Measurements from ENCODE around the gene TRAF1. TPM values are rescaled to one million over a fixed set of nuclear protein-coding genes. Genes with fewer than 3 reads are reported as not detected.
"Not testable (repeated sequence)": the region's sequence is repeated elsewhere in the genome, so short reads cannot be mapped to it uniquely, and the experiment has no call there.

Gene TRAF1
- total RNA-seq, result 1 to 10 TPM; 2.6 to 4.9 (median 4.7) TPM

DNA sequence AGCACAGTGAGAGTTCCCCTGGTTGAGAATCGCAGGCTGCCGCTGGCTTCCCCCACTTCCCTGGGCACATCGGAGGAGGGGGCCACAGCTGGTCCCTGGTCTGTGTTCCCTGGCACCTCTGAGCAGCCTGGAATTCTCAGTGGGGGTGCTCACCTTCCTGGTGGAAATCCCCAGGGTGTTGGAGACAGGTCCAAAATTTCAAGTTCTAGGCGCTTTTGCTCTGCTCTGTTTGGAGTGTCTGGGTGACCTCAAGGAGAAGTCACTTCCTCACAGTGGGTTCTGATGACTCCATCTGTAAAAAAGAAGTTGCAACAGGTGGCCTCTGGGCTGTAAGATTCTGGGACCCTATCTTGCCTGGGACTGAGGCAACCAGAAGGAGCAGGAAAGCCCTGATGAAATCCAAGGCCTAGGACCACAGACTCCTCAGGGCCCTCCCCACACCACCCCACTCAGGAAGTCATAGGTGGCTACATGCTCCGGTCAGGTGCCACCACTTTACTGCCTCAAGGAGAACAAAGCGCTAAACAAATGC is at the start of gene TRAF1:
Gene TRAF1, minus strand, starts transcription at position 400 of the 532 bp plus-strand sequence. CDS start 721 bp downstream, outside the sequence.
- DNase-seq (ENCODE audit: low spot score in 2 of 2), result no peak
- 89% methylated on average over 6 of the region's 6 CpGs for WGBS, 2 donors

GRCh38 chr9:120974921-120975320 is 48.3 kb upstream of the TRAF1 start:
- 81 to 93% methylated on average over 1 of the region's 1 CpG for WGBS, 2 donors
- intact Hi-C loops (cut with DNase I; ENCODE audit: low total_unique reads), result no loop called here
- no peak overlapping the region for H3K4me3 ChIP-seq (ENCODE audit: low read depth, poor library complexity, severe bottlenecking)
- DNase-seq (ENCODE audit: low spot score in 2 of 2), result no peak
- no peak for TF ChIP-seq CTCF (IDR thresholded peaks at IDR 0.05)
- no peak for TF ChIP-seq POLR2A (IDR thresholded peaks at IDR 0.05)

More for the DNA sequence above, at the start of gene TRAF1:
- no peak within 1 kb of the TSS for H3K4me3 ChIP-seq (ENCODE audit: low read depth, poor library complexity, severe bottlenecking)
- intact Hi-C loops (cut with DNase I; ENCODE audit: low total_unique reads), result no loop called here
- TF ChIP-seq CTCF (IDR thresholded peaks at IDR 0.05) (no peak), POLR2A (IDR thresholded peaks at IDR 0.05) (no peak)

GRCh38 chr9:120974181-120974580 is 47.6 kb upstream of the TRAF1 start:
- 98 to 100% methylated on average over 2 of the region's 2 CpGs for WGBS, 2 donors
- no peak for DNase-seq (ENCODE audit: low spot score in 2 of 2)
- no peak overlapping the region for H3K4me3 ChIP-seq (ENCODE audit: low read depth, poor library complexity, severe bottlenecking)
- intact Hi-C loops (cut with DNase I; ENCODE audit: low total_unique reads), result no loop called here
- TF ChIP-seq CTCF (IDR thresholded peaks at IDR 0.05) (no peak), POLR2A (IDR thresholded peaks at IDR 0.05) (no peak)

DNA sequence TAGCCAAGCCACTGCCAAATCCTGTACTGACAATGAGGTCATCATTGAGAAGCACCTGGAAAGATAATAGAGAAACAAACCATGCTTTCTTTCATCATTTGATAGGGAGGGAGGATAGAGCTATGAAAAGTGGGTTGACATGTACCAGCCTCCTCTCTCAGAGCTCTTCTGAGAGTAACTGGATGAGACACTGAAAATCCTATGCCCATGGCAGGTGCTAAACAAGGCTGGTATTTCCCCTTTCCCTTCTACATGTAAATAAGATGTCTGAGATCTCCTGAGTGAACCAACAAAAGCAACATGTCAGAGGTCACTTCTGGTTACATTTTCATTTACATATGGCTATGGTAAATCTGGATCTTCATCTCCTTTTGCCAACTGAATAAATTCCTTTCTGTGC is 45.3 kb upstream of the TRAF1 start:
- TF ChIP-seq POLR2A (IDR thresholded peaks at IDR 0.05) (no peak), CTCF (IDR thresholded peaks at IDR 0.05) (no peak)

GRCh38 chr9:120971471-120971870 is 44.9 kb upstream of the TRAF1 start:
- intact Hi-C loops (cut with DNase I; ENCODE audit: low total_unique reads); H3K4me3 ChIP-seq (ENCODE audit: low read depth, poor library complexity, severe bottlenecking); DNase-seq (ENCODE audit: low spot score in 2 of 2): not testable (repeated sequence)
- 95 to 97% methylated on average over 9 of the region's 9 CpGs for WGBS, 2 donors

More for the DNA sequence above, 45.3 kb upstream of the TRAF1 start:
- intact Hi-C loops (cut with DNase I; ENCODE audit: low total_unique reads), result no loop called here
- H3K4me3 ChIP-seq (ENCODE audit: low read depth, poor library complexity, severe bottlenecking), result no peak overlapping the region
- no peak for DNase-seq (ENCODE audit: low spot score in 2 of 2)

DNA sequence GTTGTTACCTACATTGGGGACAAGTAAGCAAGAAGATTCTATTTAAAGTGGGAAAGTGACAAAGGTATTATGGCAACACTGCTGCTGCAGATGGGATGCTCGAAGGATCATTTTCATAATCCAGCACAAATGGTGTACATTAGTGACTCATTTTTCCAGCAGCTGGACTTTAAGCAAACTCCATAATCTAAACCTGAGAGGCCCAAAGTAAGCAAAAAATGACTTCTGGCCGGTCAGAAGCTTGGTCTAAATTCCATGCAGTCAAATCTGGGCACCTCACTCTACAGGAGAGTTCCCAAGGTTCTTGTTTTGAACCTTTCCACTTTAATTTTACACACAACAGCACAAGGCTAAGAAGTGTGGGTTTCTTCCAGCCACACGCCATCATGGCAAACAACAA is 43.6 kb upstream of the TRAF1 start:
- 76 to 79% methylated on average over 3 of the region's 3 CpGs for WGBS, 2 donors
- no peak for TF ChIP-seq CTCF (IDR thresholded peaks at IDR 0.05)
- intact Hi-C loops (cut with DNase I; ENCODE audit: low total_unique reads), result no loop called here
- no peak for DNase-seq (ENCODE audit: low spot score in 2 of 2)
- H3K4me3 ChIP-seq (ENCODE audit: low read depth, poor library complexity, severe bottlenecking), result no peak overlapping the region
